ENCODE measurements around the gene EYA4. TPM values are rescaled to one million over a fixed set of nuclear protein-coding genes. Genes with fewer than 3 reads are reported as not detected.

Gene EYA4
- total RNA-seq, 1 donor from 2014 or later = 8.1 TPM

- no peak for DNase-seq (ENCODE audit: low spot score)
- Mint-ChIP-seq H3K4me1 (ENCODE audit: unreplicated experiment) (no peaks in the 10 kb centered on the region), H3K36me3 (ENCODE audit: low read depth, unreplicated experiment) (peaks cover 7% of the 10 kb centered on the region), H3K4me3 (ENCODE audit: unreplicated experiment) (no peak overlapping the region), H3K27me3 (ENCODE audit: unreplicated experiment) (no peaks in the 10 kb centered on the region), H3K27ac (ENCODE audit: unreplicated experiment) (no peak overlapping the region), H3K9me3 (ENCODE audit: unreplicated experiment) (no peaks in the 10 kb centered on the region)
- no peak for TF ChIP-seq CTCF (IDR thresholded peaks at IDR 0.05; ENCODE audit: unreplicated experiment)
Observed at GRCh38 chr6:133555685-133556084, 314.5 kb downstream of the EYA4 start.

GRCh38 chr6:133559926-133560325, 318.8 kb downstream of the EYA4 start:
- TF ChIP-seq CTCF (IDR thresholded peaks at IDR 0.05; ENCODE audit: unreplicated experiment) = no peak
- H3K27ac Mint-ChIP-seq (ENCODE audit: unreplicated experiment) = no peak overlapping the region

GRCh38 chr6:133567636-133568035, 326.5 kb downstream of the EYA4 start:
- no peak for DNase-seq (ENCODE audit: low spot score)
- no peak overlapping the region for H3K4me3 Mint-ChIP-seq (ENCODE audit: unreplicated experiment)
- no peaks in the 10 kb centered on the region for H3K36me3 Mint-ChIP-seq (ENCODE audit: low read depth, unreplicated experiment)
- no peaks in the 10 kb centered on the region for H3K4me1 Mint-ChIP-seq (ENCODE audit: unreplicated experiment)
- no peak for TF ChIP-seq CTCF (IDR thresholded peaks at IDR 0.05; ENCODE audit: unreplicated experiment)
- H3K9me3 Mint-ChIP-seq (ENCODE audit: unreplicated experiment) = no peaks in the 10 kb centered on the region
- no peak overlapping the region for H3K27ac Mint-ChIP-seq (ENCODE audit: unreplicated experiment)
- no peaks in the 10 kb centered on the region for H3K27me3 Mint-ChIP-seq (ENCODE audit: unreplicated experiment)

More at GRCh38 chr6:133559926-133560325, 318.8 kb downstream of the EYA4 start:
- H3K4me3 Mint-ChIP-seq (ENCODE audit: unreplicated experiment) = no peak overlapping the region
- no peaks in the 10 kb centered on the region for H3K4me1 Mint-ChIP-seq (ENCODE audit: unreplicated experiment)
- H3K27me3 Mint-ChIP-seq (ENCODE audit: unreplicated experiment) = no peaks in the 10 kb centered on the region
- H3K36me3 Mint-ChIP-seq (ENCODE audit: low read depth, unreplicated experiment) = peaks cover 7% of the 10 kb centered on the region
- DNase-seq (ENCODE audit: low spot score) = no peak
- no peaks in the 10 kb centered on the region for H3K9me3 Mint-ChIP-seq (ENCODE audit: unreplicated experiment)

- H3K27me3 Mint-ChIP-seq (ENCODE audit: unreplicated experiment) = no peaks in the 10 kb centered on the region
- no peaks in the 10 kb centered on the region for H3K36me3 Mint-ChIP-seq (ENCODE audit: low read depth, unreplicated experiment)
- peak; percentile 82 for TF ChIP-seq CTCF (IDR thresholded peaks at IDR 0.05; ENCODE audit: unreplicated experiment)
- peak; percentile 13 for DNase-seq (ENCODE audit: low spot score)
- no peak overlapping the region for H3K27ac Mint-ChIP-seq (ENCODE audit: unreplicated experiment)
- H3K4me3 Mint-ChIP-seq (ENCODE audit: unreplicated experiment) = peak overlapping the region; percentile 59
- no peaks in the 10 kb centered on the region for H3K4me1 Mint-ChIP-seq (ENCODE audit: unreplicated experiment)
- no peaks in the 10 kb centered on the region for H3K9me3 Mint-ChIP-seq (ENCODE audit: unreplicated experiment)
Observed at GRCh38 chr6:133568970-133569889, 328.1 kb downstream of the EYA4 start.

- Mint-ChIP-seq H3K4me1 (ENCODE audit: unreplicated experiment) (no peaks in the 10 kb centered on the region), H3K9me3 (ENCODE audit: unreplicated experiment) (no peaks in the 10 kb centered on the region), H3K36me3 (ENCODE audit: low read depth, unreplicated experiment) (no peaks in the 10 kb centered on the region), H3K27ac (ENCODE audit: unreplicated experiment) (no peak overlapping the region), H3K4me3 (ENCODE audit: unreplicated experiment) (no peak overlapping the region), H3K27me3 (ENCODE audit: unreplicated experiment) (no peaks in the 10 kb centered on the region)
- no peak for DNase-seq (ENCODE audit: low spot score)
- no peak for TF ChIP-seq CTCF (IDR thresholded peaks at IDR 0.05; ENCODE audit: unreplicated experiment)
Observed at GRCh38 chr6:133571681-133572080, 330.5 kb downstream of the EYA4 start.

Measured in endothelial cell (in vitro differentiated cells).